Effector memory CD4-positive, alpha-beta T cell (primary cell): ENCODE data around the gene CAMTA1.

Experiments used
- DNase-seq, 3 donors: peaks; one replicate each; pipeline ENCODE4 v3.0.0-alpha.2; 2020
- H3K27ac ChIP-seq: 2 replicates; pipeline ENCODE4 v1.7.0; 2013; ENCODE audit warnings: mild to moderate bottlenecking, low read length, moderate library complexity; ENCODE audit not compliant: insufficient read depth, poor library complexity, severe bottlenecking
- H3K27me3 ChIP-seq: replicated peaks from 2 replicates; pipeline ENCODE4 v1.7.0; 2013; ENCODE audit warnings: mild to moderate bottlenecking, low read length; ENCODE audit not compliant: insufficient read depth, control insufficient read depth, poor library complexity, severe bottlenecking
- H3K36me3 ChIP-seq: 2 replicates; pipeline ENCODE4 v1.7.0; 2013; ENCODE audit warnings: mild to moderate bottlenecking, low read length, moderate library complexity; ENCODE audit not compliant: control insufficient read depth, insufficient read depth
- H3K4me1 ChIP-seq: 2 replicates; pipeline ENCODE4 v1.7.0; 2013; ENCODE audit warnings: low read length, mild to moderate bottlenecking; ENCODE audit not compliant: control insufficient read depth, insufficient read depth, poor library complexity, severe bottlenecking
- H3K4me3 ChIP-seq: 2 replicates; pipeline ENCODE4 v1.7.0; 2013; ENCODE audit warnings: low read length, low read depth, mild to moderate bottlenecking; ENCODE audit not compliant: insufficient read depth, poor library complexity, severe bottlenecking
- H3K9me3 ChIP-seq: 2 replicates; pipeline ENCODE4 v1.7.0; 2013; ENCODE audit warnings: mild to moderate bottlenecking, low read length, moderate library complexity; ENCODE audit not compliant: control insufficient read depth

The CAMTA1 gene

DNA sequence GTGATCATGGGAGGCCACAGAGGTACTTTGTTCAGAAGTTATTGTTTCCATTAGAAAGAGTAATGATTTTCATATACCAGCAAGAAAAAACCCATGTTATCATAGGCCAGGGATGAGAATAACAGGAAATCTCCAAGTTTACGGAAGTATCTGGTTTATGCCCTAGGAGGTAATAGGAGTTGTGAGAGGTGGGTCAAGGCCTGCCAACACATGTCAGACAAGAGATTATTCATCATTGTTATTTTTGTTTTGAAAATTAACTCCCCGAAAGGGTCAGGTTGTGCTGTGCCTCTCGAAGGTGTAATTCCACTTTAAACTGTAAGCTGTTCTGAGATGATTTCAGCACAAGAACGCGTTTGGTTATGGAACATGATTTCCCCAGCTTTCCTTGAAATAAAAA is 218.4 kb downstream of the CAMTA1 start:
- no peak overlapping the region for H3K27ac ChIP-seq
- no peaks in the 10 kb centered on the region for H3K27me3 ChIP-seq
- no peaks in the 10 kb centered on the region for H3K36me3 ChIP-seq
- DNase-seq = no peak
- no peaks in the 10 kb centered on the region for H3K4me1 ChIP-seq
- no peak overlapping the region for H3K4me3 ChIP-seq
- no peaks in the 10 kb centered on the region for H3K9me3 ChIP-seq

- Histone ChIP-seq H3K9me3 (no peaks in the 10 kb centered on the region), H3K36me3 (no peaks in the 10 kb centered on the region), H3K4me3 (no peak overlapping the region), H3K4me1 (no peaks in the 10 kb centered on the region), H3K27ac (no peak overlapping the region), H3K27me3 (no peaks in the 10 kb centered on the region)
- no peak for DNase-seq
Measured at GRCh38 chr1:7004181-7004580, 218.9 kb downstream of the CAMTA1 start.

DNA sequence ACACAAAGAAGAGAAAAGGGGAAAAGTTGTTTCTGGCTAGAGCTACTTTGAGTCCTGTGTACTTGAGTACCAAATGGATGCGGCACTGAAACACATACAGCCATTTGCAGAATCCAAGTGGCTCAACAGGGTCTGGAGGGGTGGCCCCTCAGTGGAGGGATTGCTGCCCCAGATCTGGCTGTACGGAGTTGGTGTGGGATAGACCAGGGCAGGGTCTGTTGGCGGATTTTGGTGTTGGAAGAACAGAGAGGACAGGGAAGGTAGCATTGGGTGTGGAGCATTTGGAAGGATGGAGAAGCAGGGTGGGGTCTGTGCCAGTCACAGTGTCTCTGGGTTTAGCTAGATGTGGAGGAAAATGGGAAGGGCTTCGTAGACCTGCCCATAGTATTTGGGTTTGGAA is 220.5 kb downstream of the CAMTA1 start:
- DNase-seq = no peak
- Histone ChIP-seq H3K4me3 (no peak overlapping the region), H3K27me3 (no peaks in the 10 kb centered on the region)

DNA sequence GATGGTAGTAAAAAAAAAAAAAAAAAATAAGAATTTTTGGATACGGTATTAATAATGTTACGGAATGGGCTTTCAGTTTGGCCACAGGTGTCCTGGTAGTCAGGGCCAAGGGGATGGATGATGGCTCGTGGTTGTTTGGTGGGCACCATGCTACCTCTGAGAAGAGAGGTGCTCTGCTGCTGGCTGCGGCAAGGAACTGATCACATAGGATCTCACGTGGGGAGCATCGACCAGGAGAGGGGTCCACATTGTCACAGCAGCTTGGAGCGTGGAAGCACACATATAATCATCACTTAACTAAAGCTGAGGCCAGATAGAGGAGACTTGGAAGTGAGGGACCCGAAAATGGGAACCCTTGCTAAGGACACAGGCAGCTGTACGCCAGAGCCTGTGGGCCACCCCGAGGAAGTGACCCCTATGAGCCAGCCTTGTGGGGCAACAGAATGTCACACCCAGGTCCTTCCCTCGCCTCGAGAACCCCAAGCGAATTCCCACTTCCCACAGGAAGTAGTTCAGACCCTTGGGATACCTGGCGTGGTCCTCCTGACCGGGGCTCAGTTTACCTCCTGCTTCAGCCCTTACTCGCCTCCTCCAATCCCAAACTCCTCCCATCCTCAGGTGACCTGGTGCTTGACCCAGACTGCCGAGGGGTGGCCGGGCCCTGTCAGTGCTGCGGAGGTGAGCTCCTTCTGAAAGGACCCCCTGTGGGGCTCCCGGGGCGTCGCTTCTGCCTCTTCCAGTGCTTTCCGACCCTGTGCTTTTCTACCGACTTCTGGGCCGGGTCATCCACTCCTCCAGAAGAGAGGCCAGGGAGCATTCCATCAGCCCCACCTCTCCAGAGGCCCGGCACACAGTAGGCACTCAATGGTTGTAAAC is 222.0 kb downstream of the CAMTA1 start:
- no peak overlapping the region for H3K27ac ChIP-seq

More for the DNA sequence above, 220.5 kb downstream of the CAMTA1 start:
- Histone ChIP-seq H3K4me1 (no peaks in the 10 kb centered on the region), H3K36me3 (no peaks in the 10 kb centered on the region), H3K27ac (no peak overlapping the region), H3K9me3 (no peaks in the 10 kb centered on the region)

DNA sequence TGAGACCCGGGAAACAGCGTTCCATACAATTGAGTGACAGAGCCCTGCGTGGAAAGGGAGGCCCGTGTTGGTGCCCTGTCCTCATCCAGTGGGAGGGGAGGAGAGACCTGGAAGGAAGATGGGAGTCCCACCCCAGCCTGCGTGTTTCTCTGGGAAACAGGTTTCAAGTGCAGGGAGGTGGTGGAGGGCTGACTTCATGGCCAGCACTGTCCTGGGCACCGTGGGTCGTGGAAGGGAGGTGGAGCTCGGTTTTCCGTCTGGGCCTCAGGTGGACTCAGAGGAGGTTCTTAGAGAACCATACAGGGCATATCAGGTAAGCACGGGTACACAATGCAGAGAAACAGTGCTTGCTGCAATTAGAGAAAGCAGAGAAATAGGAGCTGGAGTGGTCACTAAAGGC is 222.6 kb downstream of the CAMTA1 start:
- Histone ChIP-seq H3K4me1 (no peaks in the 10 kb centered on the region), H3K4me3 (no peak overlapping the region), H3K27me3 (no peaks in the 10 kb centered on the region), H3K36me3 (no peaks in the 10 kb centered on the region), H3K9me3 (no peaks in the 10 kb centered on the region), H3K27ac (no peak overlapping the region)
- DNase-seq = no peak

More for the DNA sequence above, 222.0 kb downstream of the CAMTA1 start:
- no peaks in the 10 kb centered on the region for H3K27me3 ChIP-seq
- no peaks in the 10 kb centered on the region for H3K4me1 ChIP-seq
- H3K4me3 ChIP-seq = no peak overlapping the region
- no peak for DNase-seq
- H3K36me3 ChIP-seq = no peaks in the 10 kb centered on the region
- H3K9me3 ChIP-seq = no peaks in the 10 kb centered on the region

DNA sequence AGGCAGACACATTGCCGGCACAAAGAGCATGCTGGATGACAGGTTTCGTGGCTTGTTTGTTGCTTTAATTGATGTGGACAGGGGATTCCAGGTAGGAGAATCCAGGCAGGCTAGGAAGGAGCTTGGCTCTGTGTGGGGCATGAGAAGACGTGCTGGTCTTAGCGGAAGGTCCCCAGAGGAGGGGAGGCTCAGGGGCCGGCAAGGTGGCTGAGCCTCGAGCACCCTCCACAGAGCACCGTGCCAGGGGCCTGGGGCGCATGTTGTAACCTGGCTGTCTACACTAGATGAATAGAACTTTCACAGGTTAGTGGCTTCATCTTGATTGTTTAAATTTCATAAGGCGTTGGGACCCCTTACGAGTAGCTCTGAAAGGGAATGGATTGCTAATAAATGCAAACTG is 223.1 kb downstream of the CAMTA1 start:
- no peak overlapping the region for H3K27ac ChIP-seq
- H3K4me3 ChIP-seq = no peak overlapping the region
- H3K36me3 ChIP-seq = no peaks in the 10 kb centered on the region
- H3K27me3 ChIP-seq = no peaks in the 10 kb centered on the region
- H3K9me3 ChIP-seq = no peaks in the 10 kb centered on the region
- DNase-seq = no peak
- no peaks in the 10 kb centered on the region for H3K4me1 ChIP-seq

DNA sequence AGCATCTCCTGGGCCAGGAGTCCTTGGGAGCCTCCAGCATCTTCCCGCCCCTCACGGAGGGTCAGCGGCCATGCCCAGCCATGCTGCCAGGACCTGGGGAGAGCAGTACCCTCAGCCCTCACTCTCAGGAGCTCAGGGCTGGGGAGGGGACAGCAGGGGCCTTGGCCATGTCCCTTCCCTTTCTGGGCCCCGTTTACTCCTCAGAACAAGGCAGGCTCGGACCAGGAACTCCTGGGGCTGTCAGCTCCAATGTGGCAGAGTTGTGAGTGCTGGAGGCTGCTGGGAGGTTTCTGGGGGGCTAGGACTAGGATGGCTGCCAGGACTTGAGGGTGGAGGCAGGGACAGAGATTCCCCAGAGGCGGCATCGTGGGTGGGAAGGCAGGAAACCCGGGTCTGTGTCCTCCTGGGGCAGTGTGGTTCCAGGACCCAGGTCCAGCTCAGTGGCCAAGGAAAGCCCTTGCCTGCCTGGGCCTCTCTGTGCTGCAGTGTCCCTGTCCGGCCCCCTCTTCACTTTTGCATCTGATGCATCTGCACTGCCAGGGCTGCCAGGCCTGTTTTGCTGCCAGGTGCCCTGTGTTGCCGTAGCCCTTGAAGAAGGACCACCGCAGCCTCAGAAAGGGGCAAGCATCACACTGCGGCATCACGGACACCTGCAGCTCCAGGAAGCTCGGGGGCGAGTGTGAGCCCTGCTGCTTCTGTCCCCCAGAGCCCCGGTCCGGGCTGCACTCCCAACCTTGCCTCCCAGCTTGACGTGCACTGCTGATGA is 223.9 kb downstream of the CAMTA1 start:
- no peak overlapping the region for H3K4me3 ChIP-seq

DNA sequence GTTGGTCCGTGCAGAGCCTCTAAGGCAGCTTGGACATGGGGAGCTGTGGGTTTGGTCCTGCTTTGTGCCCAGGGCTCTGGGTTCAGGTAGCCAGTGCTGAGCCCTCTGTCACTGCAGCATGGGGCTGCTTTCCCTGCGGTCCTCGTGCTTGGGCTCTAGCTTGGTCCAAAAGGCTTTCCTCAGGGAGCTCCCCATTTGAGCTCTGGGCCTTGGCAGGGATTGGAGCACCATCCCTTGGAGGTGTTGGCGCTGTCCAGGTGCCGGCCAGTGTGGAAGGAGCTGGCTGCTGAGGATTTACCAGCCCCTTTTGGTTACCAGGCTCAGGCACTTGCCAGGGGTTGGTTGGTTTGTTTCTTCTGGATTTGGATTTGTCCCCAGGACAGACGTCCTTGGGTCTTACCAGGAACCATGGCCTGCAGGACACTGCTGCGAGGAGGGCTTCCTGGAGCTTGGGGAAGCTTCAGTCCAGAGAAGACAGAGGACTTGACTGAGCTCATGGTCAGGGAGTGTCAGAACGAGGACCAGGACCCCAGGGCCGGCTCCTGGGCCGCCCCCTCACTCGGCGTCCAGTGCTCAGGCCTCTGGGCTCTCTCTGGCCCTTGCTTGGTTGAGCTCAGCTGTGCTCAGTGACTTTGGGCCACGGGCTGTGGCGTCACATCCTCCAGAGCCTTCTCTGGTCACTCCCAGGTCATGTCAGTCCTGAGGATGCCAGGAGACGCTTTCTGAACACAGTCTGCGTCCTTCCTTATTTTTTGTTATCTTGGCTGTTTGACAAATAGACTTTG is 224.7 kb downstream of the CAMTA1 start:
- Histone ChIP-seq H3K36me3 (no peaks in the 10 kb centered on the region), H3K9me3 (no peaks in the 10 kb centered on the region), H3K4me3 (no peak overlapping the region), H3K27me3 (no peaks in the 10 kb centered on the region), H3K4me1 (no peaks in the 10 kb centered on the region), H3K27ac (no peak overlapping the region)
- DNase-seq = no peak

More for the DNA sequence above, 223.9 kb downstream of the CAMTA1 start:
- Histone ChIP-seq H3K27me3 (no peaks in the 10 kb centered on the region), H3K36me3 (no peaks in the 10 kb centered on the region), H3K9me3 (no peaks in the 10 kb centered on the region), H3K4me1 (no peaks in the 10 kb centered on the region), H3K27ac (no peak overlapping the region)
- no peak for DNase-seq

GRCh38 chr1:7010534-7011200 is 225.4 kb downstream of the CAMTA1 start:
- Histone ChIP-seq H3K27ac (no peak overlapping the region), H3K4me3 (no peak overlapping the region), H3K4me1 (no peaks in the 10 kb centered on the region)

More at GRCh38 chr1:7010534-7011200, 225.4 kb downstream of the CAMTA1 start:
- Histone ChIP-seq H3K27me3 (no peaks in the 10 kb centered on the region), H3K9me3 (no peaks in the 10 kb centered on the region), H3K36me3 (no peaks in the 10 kb centered on the region)
- DNase-seq = no peak
